MM.1S (cell line): Measurements from ENCODE around the gene DDX1.

Experiments used
- DNase-seq: peaks from one replicate; pipeline ENCODE4 v3.0.0-alpha.2; 2015
- H2AFZ ChIP-seq: fragments of 300-600 bp; sonication (generic); 2 replicates; pipeline ENCODE4 v1.6.0; 2016; ENCODE audit warnings: antibody characterized with exemption, low read length
- H3F3A ChIP-seq: fragments of 300-600 bp; sonication (generic); 2 replicates; pipeline ENCODE4 v1.6.1; 2016; ENCODE audit warnings: mild to moderate bottlenecking, antibody characterized with exemption, low read length, moderate library complexity, mixed read lengths; ENCODE audit not compliant: insufficient read depth
- H3K27ac ChIP-seq: fragments of 300-600 bp; sonication (generic); 2 replicates; pipeline ENCODE4 v1.5.1; 2016; ENCODE audit warnings: mild to moderate bottlenecking, low read length
- H3K27me3 ChIP-seq: fragments of 300-600 bp; sonication (generic); replicated peaks from 2 replicates; pipeline ENCODE4 v1.6.0; 2016; ENCODE audit warnings: low read length; ENCODE audit not compliant: insufficient read depth
- H3K36me3 ChIP-seq: fragments of 300-600 bp; sonication (generic); replicated peaks from 2 replicates; pipeline ENCODE4 v1.6.1; 2016; ENCODE audit warnings: mild to moderate bottlenecking, low read length, mixed read lengths; ENCODE audit not compliant: insufficient read depth
- H3K4me1 ChIP-seq: fragments of 300-600 bp; sonication (generic); 2 replicates; pipeline ENCODE4 v1.6.1; 2016; ENCODE audit warnings: low read length, mixed read lengths
- H3K4me2 ChIP-seq: fragments of 300-600 bp; sonication (generic); 2 replicates; pipeline ENCODE4 v1.6.0; 2016; ENCODE audit warnings: low read depth, low read length
- H3K4me3 ChIP-seq: fragments of 300-600 bp; sonication (generic); 2 replicates; pipeline ENCODE4 v1.5.1; 2016; ENCODE audit warnings: low read length, mixed read lengths
- H3K79me2 ChIP-seq: fragments of 300-600 bp; sonication (generic); 2 replicates; pipeline ENCODE4 v1.6.1; 2016; ENCODE audit warnings: mixed run types, low read length, mixed read lengths
- H3K9ac ChIP-seq: fragments of 300-600 bp; sonication (generic); 2 replicates; pipeline ENCODE4 v1.6.1; 2016; ENCODE audit warnings: low read length, mixed read lengths
- H3K9me2 ChIP-seq: fragments of 300-600 bp; sonication (generic); replicated peaks from 2 replicates; pipeline ENCODE4 v1.6.1; 2016; ENCODE audit warnings: mild to moderate bottlenecking, low read length, mixed read lengths; ENCODE audit not compliant: insufficient read depth
- H3K9me3 ChIP-seq: fragments of 300-600 bp; sonication (generic); replicated peaks from 2 replicates; pipeline ENCODE4 v1.6.1; 2016; ENCODE audit warnings: mild to moderate bottlenecking, low read length, mixed read lengths; ENCODE audit not compliant: insufficient read depth
- H4K20me1 ChIP-seq: fragments of 300-600 bp; sonication (generic); 2 replicates; pipeline ENCODE4 v1.6.1; 2016; ENCODE audit warnings: mild to moderate bottlenecking, low read length, moderate library complexity, mixed read lengths; ENCODE audit not compliant: insufficient read depth
- EZH2 ChIP-seq: fragments of 300-600 bp; sonication (generic); optimal IDR thresholded peaks from 2 replicates; pipeline ENCODE3; 2017; ENCODE audit warnings: low read depth, mild to moderate bottlenecking, antibody characterized with exemption, low read length, mixed read lengths
- EZH2phosphoT487 ChIP-seq: fragments of 300-600 bp; sonication (generic); IDR thresholded peaks from 2 replicates; pipeline ENCODE4 v1.6.1; 2018; ENCODE audit warnings: antibody characterized with exemption, low read length
- TF ChIP-seq, protein P1 (sequence below): fragments of 300-600 bp; sonication (generic); IDR thresholded peaks from 2 replicates; pipeline ENCODE4 v1.5.1; 2016; ENCODE audit warnings: antibody characterized with exemption, low read length, mixed read lengths

The DDX1 gene

DNA sequence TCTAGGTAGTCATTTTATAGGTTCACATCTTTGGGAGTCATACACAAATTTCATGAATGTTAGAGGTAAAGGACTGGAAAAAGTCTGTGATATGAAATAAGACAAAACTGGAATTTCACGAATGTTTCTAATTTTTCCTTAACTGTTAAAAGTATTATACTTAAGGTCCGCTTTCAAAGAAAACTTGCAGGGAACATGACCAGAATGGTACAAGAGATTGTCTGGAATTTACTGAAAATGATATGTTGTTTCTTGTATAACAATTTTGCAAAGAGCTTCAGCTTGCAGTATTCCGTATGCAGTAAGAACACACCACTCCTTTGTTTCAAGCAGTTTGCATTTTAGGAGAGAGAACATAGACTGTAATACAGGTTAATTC, 1.6 kb downstream of the DDX1 start:
- Histone ChIP-seq H3K27ac (no peak overlapping the region), H3K4me2 (no peak overlapping the region; the same call in 1 of the 2 replicates), H3K36me3 (peaks cover 8% of the 10 kb centered on the region; the same call in 1 of the 2 replicates), H4K20me1 (no peaks in the 10 kb centered on the region), H3K9me3 (no peaks in the 10 kb centered on the region), H2AFZ (no peak overlapping the region), H3K4me3 (no peak overlapping the region), H3K4me1 (no peaks in the 10 kb centered on the region; the same call in 1 of the 2 replicates), H3K79me2 (peaks cover 35% of the 10 kb centered on the region), H3K27me3 (no peaks in the 10 kb centered on the region), H3K9me2 (no peaks in the 10 kb centered on the region), H3F3A (no peaks in the 10 kb centered on the region), H3K9ac (no peak overlapping the region)
- no peak for DNase-seq
- TF ChIP-seq EZH2phosphoT487 (no peak), EZH2 (no peak)
- TF ChIP-seq, protein P1, sequence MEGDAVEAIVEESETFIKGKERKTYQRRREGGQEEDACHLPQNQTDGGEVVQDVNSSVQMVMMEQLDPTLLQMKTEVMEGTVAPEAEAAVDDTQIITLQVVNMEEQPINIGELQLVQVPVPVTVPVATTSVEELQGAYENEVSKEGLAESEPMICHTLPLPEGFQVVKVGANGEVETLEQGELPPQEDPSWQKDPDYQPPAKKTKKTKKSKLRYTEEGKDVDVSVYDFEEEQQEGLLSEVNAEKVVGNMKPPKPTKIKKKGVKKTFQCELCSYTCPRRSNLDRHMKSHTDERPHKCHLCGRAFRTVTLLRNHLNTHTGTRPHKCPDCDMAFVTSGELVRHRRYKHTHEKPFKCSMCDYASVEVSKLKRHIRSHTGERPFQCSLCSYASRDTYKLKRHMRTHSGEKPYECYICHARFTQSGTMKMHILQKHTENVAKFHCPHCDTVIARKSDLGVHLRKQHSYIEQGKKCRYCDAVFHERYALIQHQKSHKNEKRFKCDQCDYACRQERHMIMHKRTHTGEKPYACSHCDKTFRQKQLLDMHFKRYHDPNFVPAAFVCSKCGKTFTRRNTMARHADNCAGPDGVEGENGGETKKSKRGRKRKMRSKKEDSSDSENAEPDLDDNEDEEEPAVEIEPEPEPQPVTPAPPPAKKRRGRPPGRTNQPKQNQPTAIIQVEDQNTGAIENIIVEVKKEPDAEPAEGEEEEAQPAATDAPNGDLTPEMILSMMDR = no peak

DNA sequence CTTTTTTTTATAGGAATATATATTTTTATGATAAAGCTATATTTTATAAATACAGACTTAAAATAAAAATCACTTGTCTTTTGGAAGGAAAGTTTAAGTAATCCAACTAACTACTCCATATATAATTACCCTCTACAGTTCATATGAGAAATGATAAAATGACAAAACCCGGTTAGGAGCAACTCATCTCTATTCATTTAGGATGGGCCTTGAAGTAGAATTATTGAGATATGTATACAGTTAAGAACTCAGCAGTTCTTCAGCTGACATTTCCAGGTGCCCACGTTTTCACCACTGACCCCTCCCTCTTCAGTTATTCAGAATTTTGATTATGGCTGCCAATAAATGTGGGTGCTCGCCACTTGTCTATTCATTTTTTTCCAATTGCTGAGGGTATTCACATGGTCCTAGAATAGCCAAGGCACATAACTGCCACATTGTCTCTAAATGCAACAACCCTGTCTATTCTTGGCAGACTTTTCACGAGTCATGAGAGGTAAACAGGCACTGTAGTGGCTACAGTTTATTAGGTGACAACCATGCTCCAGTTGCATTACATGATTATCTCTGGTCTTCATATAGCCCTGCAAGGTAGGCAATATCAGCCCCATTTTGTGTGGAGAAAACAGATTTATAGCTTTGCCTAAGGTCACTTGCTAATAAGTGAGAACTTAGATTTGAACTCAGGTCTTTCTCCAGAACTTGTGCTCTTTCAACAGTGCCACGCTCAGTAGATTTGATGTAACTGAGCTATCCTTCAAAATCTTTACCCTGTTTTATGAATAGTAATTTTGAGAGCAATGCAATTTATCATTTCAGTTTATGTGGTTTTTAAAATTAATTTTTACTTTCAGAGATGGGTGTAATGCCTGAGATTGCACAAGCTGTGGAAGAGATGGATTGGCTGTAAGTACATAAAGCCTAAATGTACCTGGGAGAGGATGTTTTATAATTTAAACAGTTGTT, 2.9 kb downstream of the DDX1 start:
- no peaks in the 10 kb centered on the region for H3K9me3 ChIP-seq
- no peak for TF ChIP-seq EZH2phosphoT487
- no peak for TF ChIP-seq EZH2
- TF ChIP-seq, protein P1 = no peak
- H3K4me1 ChIP-seq = no peaks in the 10 kb centered on the region; the same call in 1 of the 2 replicates
- H3K27ac ChIP-seq = no peak overlapping the region
- H3K9ac ChIP-seq = no peak overlapping the region
- no peak for DNase-seq
- no peak overlapping the region for H3K4me3 ChIP-seq
- H3K27me3 ChIP-seq = no peaks in the 10 kb centered on the region
- no peaks in the 10 kb centered on the region for H3K9me2 ChIP-seq
- no peaks in the 10 kb centered on the region for H3F3A ChIP-seq
- no peaks in the 10 kb centered on the region for H4K20me1 ChIP-seq
- H3K4me2 ChIP-seq = no peak overlapping the region
- peaks cover 14% of the 10 kb centered on the region; the same call in 1 of the 2 replicates for H3K36me3 ChIP-seq
- H2AFZ ChIP-seq = no peak overlapping the region
- peaks cover 35% of the 10 kb centered on the region for H3K79me2 ChIP-seq

DNA sequence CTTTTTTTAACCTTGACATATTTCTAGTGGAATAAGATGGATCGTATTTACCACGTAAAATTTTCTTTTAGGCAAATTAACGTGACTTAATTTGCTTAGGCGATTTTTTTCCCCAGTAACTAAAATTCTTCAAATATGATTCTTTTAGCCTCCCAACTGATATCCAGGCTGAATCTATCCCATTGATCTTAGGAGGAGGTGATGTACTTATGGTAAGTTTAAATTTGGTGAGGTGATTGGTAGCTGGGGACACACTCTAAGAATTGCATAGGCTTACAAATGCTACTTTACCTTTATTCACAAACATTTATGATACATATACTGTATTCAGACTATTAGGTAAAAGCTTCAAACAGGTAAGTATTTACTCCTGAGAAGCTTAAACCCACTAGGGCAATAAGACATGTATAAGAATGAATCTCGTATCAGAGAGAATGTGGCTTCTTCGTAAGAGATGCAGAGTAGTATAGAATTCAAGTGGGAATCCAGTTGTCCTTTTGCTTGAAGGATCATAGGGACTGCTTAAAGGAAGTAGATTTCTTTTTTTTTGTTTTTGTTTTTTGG, 3.8 kb downstream of the DDX1 start:
- TF ChIP-seq, protein P1 = no peak
- TF ChIP-seq EZH2 (no peak), EZH2phosphoT487 (no peak)
- DNase-seq = no peak
- Histone ChIP-seq H3K9me3 (no peaks in the 10 kb centered on the region), H3K4me2 (no peak overlapping the region), H3K9ac (no peak overlapping the region), H3K27ac (no peak overlapping the region), H3K36me3 (peaks cover 14% of the 10 kb centered on the region; the same call in 1 of the 2 replicates), H3K9me2 (no peaks in the 10 kb centered on the region), H3K27me3 (no peaks in the 10 kb centered on the region), H3K4me3 (no peak overlapping the region), H2AFZ (no peak overlapping the region), H4K20me1 (no peaks in the 10 kb centered on the region), H3K4me1 (no peaks in the 10 kb centered on the region; the same call in 1 of the 2 replicates), H3F3A (no peaks in the 10 kb centered on the region), H3K79me2 (peaks cover 35% of the 10 kb centered on the region)
